ENCODE measurements around the gene A2M.

A2M gene

DNA sequence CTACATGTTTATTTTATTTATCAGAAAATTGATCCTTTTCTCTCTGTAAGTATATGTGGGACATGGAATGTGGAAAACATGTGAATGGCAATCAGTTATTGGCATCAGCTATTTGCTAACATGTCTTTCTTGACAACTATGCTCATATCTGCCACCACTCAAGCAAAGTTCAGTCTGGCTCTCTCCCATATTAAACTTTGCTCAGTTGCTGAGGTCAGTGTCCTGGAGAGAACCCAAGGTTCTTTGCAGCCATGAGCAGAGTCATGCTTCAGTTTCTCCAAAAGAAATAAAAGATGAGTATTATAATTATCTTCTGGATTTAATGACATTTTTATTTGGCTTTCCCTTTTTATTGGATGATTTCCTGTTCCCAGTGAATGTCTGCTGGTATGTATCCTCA lies 42.6 kb downstream of the A2M start:
- no peak for DNase-seq (ENCODE audit: low read depth)

DNA sequence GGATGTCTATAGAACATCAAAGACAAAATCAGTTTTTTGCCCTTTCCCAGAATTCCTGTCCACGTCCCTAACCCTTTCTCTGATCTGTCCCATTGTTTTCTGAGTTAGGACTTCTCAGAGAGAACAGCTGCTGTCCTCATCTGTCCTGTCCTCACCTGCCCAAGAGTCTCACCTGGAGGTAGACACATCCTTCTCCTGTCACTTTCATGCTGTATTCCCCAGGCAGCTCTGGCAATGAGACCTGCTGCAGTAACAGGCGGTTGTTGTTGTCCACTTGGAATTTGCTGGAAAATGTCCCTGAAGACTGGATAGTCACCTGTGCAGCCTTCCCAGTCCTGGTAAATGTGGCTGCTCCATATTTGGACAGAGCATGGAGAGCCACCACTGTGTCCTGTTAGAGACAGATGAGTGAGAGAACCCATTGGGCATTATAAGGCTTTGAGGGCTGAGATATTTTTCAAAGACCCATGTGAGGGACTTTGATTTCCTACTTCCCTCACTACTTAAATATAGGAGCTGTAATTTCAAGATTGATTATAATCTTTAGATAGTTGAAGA lies 43.2 kb downstream of the A2M start:
- no peak for DNase-seq (ENCODE audit: low read depth)

DNA sequence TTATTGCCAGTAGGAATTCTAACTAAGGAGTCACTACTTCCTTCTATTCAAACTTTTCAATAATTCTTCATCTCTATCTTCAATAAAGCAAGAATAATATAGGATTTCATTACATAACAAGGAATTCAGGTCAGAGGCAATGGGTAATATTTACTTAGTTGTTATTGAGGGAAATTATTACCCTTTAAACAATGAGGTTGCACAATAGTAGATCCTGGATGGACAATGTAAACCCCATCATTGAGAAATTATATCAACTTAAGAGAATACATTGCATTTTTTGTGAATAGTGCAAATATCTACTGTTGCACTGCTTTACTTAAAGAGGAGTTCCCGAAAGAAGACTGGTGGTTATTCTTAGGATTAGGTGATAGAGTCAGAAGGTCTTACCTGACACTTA lies 43.8 kb downstream of the A2M start:
- no peak for DNase-seq (ENCODE audit: low read depth)

DNA sequence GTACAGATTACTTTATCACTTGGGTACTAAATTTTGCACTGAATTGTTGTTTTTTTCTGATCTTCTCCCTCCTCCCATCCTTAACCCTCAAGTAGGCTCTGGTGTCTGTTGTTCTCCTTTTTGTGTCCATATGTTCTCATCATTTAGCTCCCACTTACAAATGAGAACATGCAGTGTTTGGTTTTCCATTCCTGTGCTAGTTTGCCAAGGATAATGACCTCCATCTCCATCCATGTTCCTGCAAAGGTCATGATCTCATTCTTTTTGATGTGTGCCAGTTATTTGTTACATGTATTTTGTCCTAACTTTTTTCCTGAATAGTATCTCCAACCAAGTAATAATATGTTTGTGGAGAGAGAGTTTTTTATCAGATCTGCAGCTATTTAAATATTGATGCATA lies 44.2 kb downstream of the A2M start:
- DNase-seq (ENCODE audit: low read depth), result no peak

DNA sequence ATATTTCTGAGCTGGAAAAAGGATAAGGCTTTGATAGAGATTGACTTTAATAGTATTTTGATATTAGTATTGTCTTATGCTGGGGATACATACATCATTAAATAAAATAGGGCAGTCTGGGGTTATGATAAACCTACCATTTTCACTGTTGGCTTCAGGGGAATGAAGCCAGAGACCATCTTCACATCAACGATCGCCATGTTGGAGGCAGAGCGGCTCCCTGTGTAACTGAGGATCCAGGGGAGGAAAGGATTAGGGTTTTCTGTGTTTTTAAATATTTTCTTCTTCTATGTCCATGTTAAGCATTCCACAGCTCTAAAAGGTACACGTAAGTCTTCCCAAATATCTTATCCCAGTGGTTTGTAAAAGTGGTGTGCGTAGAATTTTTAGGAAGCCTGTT lies 45.4 kb downstream of the A2M start:
- no peak for DNase-seq (ENCODE audit: low read depth)

DNA sequence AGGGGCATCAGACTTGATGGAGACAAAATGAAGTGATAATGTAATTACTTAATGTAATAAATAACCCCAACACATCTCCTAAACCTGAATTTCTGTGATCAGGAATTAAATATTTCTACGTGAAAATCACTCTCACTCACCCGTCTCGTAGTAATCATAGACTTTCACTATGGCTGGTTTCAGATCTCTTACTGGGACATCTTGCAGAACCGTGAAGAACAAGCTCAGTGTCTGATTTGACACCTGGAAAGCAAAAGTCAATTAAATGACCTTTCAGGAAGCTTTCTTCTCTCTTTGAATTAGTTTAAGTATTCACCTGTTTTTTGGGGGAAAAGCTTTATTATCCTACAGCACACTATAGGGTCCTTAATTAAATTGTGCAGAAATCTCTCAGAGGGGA lies 47.1 kb downstream of the A2M start:
- no peak for DNase-seq (ENCODE audit: low read depth)

DNA sequence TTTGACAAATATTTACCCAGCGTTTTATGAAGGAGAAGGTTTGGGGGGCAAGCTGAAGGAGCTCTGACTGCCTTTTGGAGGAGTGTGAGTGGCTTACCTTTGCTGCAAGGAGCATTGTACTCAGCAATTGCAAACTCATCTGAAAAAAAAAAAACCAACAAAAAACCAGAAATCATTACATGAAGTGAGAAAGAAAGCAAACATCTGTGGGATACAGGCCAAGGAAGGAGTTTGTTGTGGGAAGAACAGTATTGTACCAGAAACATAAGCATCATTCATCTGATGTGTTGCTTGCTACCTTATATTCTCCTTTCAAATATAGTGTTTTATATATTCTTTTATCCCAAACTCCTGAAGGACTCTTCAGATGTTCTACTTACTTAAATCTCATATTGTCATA lies 47.6 kb downstream of the A2M start:
- DNase-seq (ENCODE audit: low read depth), result no peak

DNA sequence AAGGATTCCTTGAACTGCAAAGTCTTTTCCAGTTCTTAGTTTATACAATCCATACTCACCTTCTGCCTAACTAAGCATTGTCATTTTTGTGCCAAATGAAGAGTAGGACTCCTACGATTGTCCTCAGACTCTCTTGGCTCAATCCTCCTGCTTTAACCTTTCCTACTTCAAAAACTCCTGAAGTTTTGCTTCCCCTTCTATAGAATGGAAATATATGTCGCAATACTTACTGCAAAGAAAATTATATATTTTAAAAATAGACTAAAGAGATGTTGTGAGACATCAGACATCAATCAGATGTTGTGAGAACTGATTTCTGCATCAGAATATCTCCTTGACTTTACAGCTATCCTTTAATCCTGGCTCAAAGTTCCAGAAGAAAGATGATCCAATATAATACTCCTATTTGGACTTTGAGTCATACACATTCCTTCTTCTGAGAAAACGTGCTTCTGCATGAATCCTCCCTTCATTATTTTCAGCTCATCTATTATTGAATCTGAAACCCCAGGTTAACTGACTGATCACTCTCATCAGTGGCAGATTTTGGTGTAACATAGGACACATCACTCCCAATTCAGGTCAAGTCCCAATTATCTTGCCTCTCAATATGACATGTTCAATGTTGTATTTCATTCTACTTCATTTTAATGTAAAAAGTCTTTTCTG lies 48.8 kb downstream of the A2M start:
- DNase-seq (ENCODE audit: low read depth), result no peak

DNA sequence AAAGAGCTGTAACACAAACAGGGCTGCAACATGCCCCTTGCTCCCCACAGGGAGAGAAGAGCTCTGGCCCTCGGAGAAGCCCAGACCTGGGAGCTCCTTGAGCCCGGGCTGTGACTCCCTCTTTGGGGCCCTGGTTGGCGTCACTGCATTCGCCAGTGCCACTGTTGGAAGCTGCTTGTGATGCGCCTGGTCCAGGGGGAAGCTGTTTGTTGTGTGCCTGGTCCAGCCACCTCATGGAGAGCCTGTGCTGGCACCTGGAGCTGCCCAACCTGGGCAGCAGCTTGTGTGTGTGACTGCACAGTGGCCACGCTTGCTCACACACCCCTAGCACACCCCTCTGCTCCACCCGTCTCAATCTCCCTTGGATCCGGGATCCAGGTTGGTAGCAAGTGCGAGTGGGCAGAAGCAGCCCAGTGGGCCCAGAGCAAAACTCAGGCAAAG lies 49.5 kb downstream of the A2M start:
- no peak for DNase-seq (ENCODE audit: low read depth)

DNA sequence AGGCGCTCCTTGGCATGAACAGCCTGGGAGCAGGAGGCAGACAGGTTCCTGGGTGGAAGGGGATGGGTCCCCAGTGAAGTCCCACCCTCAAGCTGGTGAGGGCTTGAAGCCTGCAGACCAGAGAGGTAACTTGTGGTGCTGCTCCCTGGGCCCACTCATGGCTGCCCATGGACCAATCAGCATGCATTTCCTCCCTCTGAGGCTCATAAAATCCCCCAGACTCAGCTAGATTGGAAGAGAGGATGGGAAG lies 50.2 kb downstream of the A2M start:
- DNase-seq (ENCODE audit: low read depth), result no peak

DNA sequence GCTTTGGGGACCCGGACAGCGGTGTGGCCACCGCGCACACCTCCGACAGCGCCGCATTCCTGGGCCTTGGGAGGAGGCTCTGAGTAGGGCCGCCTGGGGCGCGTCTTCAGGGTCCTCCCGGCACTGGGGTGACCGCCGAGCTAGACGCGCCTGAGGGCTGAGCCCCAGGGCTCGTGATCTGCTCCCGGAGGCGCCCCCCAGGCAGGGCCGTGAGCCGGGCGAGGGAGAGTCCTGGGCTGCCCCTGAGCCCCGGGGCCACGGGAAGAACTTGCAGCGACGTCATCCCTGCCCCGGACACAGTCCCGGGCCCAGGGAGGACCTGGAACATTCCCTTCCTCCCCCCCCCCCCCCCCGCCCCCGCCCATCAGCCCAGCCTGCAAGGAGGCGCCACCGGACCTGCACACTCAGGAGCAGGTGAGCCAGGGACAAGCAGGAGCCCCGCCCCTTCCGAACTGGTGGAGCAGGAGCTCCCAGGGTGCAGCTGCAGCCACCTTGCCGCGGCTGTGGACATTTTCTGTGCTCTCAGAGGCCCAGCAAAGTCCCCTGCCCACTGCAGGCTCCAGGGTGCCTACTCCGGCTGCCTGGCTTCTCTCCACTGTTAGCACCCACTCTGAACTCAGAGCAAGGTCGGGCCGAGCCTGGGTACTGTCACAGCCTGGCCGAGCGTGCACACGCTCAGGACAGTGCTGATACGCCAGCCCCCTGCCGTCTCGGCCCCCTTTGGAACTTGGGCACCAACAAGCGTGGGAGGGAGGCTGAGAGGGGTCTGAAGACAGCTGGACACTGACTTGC lies 50.7 kb downstream of the A2M start:
- DNase-seq (ENCODE audit: low read depth), result peak; percentile 9

DNA sequence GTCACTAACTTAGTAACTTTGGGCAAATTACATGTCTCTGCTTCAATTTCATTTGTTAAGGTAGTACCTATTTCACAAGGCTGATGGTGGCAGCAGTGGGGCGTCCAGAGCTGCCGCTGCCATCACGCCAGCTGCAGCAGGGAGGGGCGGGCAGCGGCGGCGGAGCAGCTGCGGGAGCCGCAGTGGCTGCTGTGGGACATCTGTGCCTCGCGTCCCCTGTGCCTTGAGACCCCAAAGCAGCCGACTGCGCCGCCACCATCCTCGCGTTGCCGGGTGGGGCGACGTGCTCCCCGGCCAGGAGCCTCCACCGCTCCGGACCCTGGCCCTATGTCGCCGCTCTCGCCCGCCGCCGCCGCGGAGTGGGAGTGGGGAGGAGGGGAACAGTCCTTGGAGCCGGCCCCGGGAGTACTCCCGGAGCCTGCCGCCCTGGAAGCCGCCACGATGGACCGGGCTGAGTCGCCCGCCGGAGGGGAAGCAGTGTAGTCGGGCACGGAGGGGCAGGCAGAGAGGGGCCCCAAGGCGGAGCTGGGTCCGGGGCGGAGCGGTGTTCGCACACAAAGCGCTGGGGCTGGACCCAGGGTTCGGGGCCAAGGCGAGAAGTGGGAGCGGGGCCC lies 51.4 kb downstream of the A2M start:
- DNase-seq (ENCODE audit: low read depth), result peak; percentile 32

DNA sequence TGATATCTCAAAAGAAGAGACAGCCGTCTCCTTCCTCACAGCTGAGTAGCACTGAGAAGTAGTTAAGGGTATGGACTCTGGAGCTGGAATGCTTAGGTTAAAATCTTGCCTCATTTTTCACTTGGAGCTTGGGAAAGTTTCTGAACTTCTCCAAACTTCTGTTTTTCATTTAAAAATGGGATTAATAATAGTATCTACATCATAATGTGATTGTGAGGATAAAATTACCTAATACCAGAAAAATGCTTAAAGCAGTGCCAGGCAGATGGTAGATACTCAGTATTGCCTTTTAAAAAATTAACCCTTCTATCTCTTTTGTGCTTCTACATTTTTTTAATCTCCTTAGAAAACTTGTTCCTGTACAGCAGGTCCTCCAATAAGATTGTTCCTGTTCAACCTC lies 63.1 kb downstream of the A2M start:
- DNase-seq (ENCODE audit: low read depth), result no peak

DNA sequence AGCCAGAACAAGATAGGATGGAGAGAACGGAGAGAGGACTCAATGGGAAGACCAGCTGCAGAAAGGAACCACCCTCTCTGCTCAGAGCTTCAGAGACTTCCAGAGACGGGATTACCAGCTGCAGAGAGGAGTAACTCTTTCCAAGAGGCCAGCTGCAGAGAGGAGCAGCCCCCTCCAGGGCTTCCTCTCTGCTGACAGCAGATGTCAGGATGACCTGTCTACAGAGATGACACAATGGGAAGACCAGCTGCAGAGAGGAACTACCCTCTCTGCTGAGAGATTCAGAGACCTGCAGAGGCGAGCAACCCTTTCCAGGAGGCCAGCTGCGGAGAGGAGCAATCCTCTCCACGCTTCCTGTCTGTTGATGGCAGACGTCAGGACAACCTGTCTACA lies 64.6 kb downstream of the A2M start:
- DNase-seq (ENCODE audit: low read depth), result no peak

DNA sequence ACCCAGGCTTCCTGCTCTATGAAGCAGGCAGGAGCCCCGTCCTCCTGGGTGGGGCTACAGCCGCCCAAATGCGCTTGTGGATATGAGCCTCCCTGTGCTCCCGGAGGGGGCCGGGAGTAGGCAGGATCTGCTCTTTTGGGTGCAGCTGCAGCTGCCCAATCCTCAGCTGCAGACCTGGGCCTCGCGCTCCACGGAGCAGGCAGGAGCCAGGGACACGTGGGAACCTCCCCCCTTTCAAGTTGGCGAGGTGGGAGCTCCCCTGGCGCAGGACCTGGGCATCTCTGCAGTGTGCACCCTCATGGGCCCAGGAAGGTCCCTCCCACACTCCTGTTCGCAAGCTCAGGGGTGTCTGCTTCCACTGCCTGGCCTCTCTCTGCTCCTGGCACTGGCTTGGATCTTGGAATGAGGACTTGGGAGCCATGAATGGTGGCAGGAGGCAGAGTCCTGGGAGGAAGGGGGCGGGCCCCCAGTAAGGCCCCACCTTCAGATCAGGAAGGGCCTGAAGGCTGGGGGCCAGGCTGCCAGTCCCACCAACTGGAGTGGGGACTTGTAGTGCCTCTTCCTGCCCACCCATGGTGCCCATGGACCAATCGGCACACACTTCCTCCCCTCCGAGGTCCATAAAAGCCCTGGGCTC lies 65.1 kb downstream of the A2M start:
- no peak for DNase-seq (ENCODE audit: low read depth)

DNA sequence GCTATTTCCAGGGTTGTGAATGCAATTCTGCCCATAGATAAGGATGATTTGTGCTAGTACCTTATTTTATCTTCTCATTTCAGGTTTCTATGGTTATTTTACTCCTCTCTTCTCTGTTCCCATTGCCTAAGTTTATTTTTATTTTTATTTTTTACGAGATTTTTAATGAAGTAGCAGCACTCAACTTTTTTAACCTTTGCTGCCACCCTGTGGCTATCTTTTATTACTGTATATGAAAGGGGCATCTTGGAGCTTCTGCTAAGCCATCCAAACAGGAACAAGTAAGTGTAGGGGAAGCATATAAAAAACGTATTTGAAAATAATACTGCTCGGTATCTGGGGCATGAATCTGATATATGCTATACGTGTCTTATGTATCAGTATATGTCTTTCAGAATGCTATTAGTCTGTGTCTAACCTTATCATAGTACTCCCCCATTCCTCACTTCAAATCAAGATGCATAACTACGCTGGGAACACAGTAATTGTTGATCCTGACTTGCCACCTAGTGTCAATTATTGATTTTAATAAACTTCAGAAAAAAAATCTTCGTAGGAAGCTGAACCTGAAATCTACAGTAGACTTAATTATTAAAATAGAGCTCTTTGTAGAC lies 66.1 kb downstream of the A2M start:
- DNase-seq (ENCODE audit: low read depth), result peak; percentile 55

DNA sequence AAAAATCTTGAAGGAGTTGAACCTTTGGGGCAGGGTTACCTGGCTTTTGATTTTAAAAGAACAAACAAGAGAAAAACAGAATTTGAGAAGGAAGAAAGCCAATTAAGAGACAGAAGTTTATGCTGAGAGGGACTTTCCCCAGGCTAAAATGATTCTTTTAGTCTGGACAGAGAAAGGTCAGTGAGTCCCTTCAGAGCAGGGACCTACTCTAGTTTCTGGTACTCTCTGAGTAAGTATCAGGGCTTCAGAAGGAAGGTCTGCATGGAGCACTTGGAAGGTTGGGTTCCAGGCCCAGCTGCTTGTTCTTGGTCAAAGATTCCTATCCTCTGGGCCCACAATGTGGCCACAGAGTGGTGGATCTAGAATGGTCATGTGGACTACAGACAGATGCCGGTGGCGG lies 66.8 kb downstream of the A2M start:
- DNase-seq (ENCODE audit: low read depth), result no peak

DNA sequence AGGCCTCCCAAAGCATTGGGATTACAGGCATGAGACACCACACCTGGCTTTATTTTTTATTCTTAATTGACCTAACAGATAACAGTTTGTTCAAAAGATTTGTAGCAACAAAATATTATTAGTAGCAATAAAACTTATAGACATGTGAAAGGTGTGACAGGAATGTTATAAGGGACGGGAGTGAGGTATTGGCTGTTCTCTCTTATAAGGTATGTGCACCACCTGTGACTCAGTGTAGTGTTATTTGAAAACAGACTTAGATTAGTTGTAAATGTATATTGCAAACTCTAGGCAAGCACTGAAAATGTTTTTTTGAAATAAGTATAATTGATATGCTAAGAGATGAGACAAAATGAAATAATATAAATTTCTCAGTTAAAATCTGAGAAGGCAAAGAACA lies 68.6 kb downstream of the A2M start:
- no peak for DNase-seq (ENCODE audit: low read depth)

DNA sequence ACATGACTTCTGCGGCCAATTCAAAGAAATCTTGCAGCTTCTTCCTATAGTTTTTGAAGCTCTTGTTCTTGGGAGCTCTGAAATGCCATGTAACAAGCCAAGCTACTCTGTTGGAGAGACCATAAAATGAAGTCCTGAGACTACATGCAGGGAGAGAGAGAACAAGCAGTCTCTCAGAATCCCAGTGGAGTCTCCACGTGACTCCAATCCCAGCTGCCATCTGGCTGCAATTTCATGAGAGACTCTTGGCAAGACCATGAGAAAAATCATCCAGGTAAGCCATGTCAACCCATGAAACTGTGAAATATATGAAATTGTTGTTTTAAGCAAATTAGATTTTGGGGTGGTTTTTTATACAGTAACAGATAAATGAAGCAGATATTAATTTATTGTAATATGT lies 72.0 kb downstream of the A2M start:
- no peak for DNase-seq (ENCODE audit: low read depth)

DNA sequence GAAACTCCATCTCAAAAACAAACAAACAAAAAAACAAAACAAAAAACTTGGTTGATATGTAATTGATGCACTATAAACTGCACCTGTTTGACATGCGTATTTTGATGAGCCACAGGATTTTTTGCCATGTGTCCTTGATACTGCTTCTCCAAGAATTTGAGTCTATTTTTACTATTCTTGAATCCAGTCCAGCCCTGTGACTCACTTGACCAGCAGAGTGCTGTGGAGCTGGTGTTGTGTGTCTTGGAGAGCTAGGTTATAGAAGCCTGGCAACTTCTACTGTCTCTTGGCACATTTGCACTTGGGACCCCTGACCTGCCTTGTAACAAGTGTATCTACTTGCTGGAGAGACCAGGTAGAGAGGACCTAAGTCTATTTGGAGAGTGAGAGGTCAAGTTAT lies 74.4 kb downstream of the A2M start:
- DNase-seq (ENCODE audit: low read depth), result peak; percentile 42

DNA sequence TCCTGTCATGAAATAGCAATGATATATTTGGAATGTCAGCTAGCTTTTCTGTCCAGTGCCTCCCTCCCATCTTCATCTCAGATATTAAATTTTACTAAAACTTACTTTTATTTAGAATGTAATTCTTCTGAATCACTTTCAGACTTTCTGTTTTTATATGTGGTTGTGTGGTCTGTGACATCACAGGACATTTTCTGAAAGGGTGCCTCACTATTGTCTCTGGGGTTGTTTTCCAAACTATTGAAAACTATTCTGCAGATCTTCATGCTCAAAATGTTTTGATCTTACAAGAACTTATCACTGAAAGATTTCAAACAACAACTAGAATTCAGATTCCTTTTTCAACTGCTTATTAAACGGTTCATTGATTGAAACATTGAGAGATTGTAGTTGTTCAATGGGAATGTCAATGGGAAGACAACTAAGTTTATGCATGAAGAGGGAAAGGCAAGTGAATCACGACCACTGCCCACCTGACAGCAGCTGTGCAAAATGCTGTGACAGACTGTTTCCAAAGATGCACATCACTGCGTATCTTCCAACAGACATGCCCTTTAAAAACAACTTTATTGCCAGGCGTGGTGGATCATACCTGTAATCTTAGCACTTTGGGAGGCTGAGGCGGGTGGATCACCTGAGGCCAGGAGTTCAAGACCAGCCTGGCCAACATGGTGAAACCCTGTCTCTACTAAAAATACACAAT lies 75.1 kb downstream of the A2M start:
- no peak for DNase-seq (ENCODE audit: low read depth)

DNA sequence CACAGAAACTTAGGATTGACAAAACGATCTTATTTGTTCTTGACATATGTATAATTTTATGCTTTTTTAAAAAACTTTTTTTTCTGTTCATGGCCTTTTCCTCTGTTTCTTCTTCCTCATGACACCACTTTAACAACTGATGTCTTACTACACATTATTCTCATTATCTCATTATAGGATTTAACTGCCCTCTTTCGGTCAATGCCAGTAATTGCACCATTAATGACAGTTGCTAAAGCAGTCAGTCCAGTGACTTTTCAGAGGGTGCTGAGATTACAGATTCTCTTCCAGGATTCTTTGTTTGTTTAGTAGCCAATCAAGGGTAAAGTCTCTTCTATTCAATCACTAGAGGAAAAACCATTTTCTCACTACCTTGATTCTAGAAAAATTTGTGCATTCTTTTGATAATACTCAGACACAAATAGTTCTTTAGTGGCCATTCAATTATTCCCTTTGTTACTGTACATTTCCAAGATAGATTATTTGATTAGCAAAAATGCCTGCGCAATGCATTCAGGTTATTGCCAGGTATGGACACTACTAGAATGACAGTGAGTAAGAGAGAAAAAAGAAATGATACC lies 76.2 kb downstream of the A2M start:
- DNase-seq (ENCODE audit: low read depth), result peak; percentile 29

Data from iris pigment epithelial cell (primary cell).